IMR-90 (cell line): ENCODE measurements around the gene CPT1A. TPM values are rescaled to one million over a fixed set of nuclear protein-coding genes. Genes with fewer than 3 reads are reported as not detected.

Source experiments
- ATAC-seq: fragments of 200-7000 bp; cut with Tn5 transposase; 2 replicates; pipeline ENCODE4 v1.9.1; 2020; ENCODE audit warnings: low read depth, mild to moderate bottlenecking, moderate library complexity
- BruUV-seq: library from RNA; stranded (reverse); fragments of 400-500 nt; replicated peaks from 2 replicates; lab custom pipeline; 2021; lab: Mats Ljungman, UMichigan
- CTCF ChIA-PET: fragments of 300-600 bp; formaldehyde crosslinking; extraction: SDS; loops from one replicate; lab custom pipeline; 2021; ENCODE audit warnings: antibody characterized with exemption; lab: Yijun Ruan, JAX
- POLR2A ChIA-PET: fragments of 300-600 bp; sonication (Branson Sonifier 250); formaldehyde crosslinking; loops from one replicate; lab custom pipeline; 2022; ENCODE audit warnings: antibody characterized with exemption; ENCODE audit not compliant: unreplicated experiment; lab: Charles Lee
- DNase-seq: peaks from one replicate; pipeline ENCODE4 v3.0.0; 2013
- H2AFZ ChIP-seq: replicated peaks from 2 replicates; pipeline ENCODE3; 2013; ENCODE audit warnings: low read length, mild to moderate bottlenecking; ENCODE audit not compliant: poor library complexity
- H2AK5ac ChIP-seq: 2 replicates; pipeline ENCODE4 v1.6.1; 2013; ENCODE audit warnings: low read depth, low read length, inconsistent platforms
- H2AK9ac ChIP-seq: replicated peaks from 2 replicates; pipeline ENCODE3; 2013; ENCODE audit warnings: mild to moderate bottlenecking, low read depth, low read length, moderate library complexity; ENCODE audit not compliant: poor library complexity
- H2BK120ac ChIP-seq: 2 replicates; pipeline ENCODE4 v1.6.1; 2013; ENCODE audit warnings: low read depth, low read length, inconsistent platforms
- H2BK15ac ChIP-seq: 3 replicates; pipeline ENCODE4 v1.6.1; 2013; ENCODE audit warnings: low read depth, low read length, inconsistent platforms
- H2BK20ac ChIP-seq: 2 replicates; pipeline ENCODE4 v1.6.1; 2013; ENCODE audit warnings: low read depth, mild to moderate bottlenecking, inconsistent platforms, low read length, moderate library complexity
- H2BK5ac ChIP-seq: 2 replicates; pipeline ENCODE4 v1.6.1; 2013; ENCODE audit warnings: mild to moderate bottlenecking, low read depth, low read length, inconsistent platforms; ENCODE audit not compliant: poor library complexity, severe bottlenecking
- H3K14ac ChIP-seq: replicated peaks from 2 replicates; pipeline ENCODE4 v1.6.1; 2013; ENCODE audit warnings: low read depth, low read length, inconsistent platforms
- H3K18ac ChIP-seq: 2 replicates; pipeline ENCODE4 v1.6.1; 2013; ENCODE audit warnings: low read depth, low read length, control low read depth
- H3K23ac ChIP-seq: 2 replicates; pipeline ENCODE4 v1.6.1; 2013; ENCODE audit warnings: low read depth, low read length, inconsistent platforms
- H3K27ac ChIP-seq: 2 replicates; pipeline ENCODE4 v1.5.1; 2013; ENCODE audit warnings: mild to moderate bottlenecking, control low read depth, low read length; ENCODE audit not compliant: insufficient read depth
- H3K27me3 ChIP-seq: 2 replicates; pipeline ENCODE4 v1.6.1; 2013; ENCODE audit warnings: low read length; ENCODE audit not compliant: control insufficient read depth, insufficient read depth
- H3K36me3 ChIP-seq: 2 replicates; pipeline ENCODE4 v1.6.1; 2013; ENCODE audit warnings: low read length, mixed read lengths; ENCODE audit not compliant: control insufficient read depth, insufficient read depth
- H3K4ac ChIP-seq: 2 replicates; pipeline ENCODE4 v1.6.1; 2013; ENCODE audit warnings: low read depth, low read length, inconsistent platforms
- H3K4me1 ChIP-seq: 2 replicates; pipeline ENCODE4 v1.6.1; 2013; ENCODE audit warnings: low read length, mixed read lengths; ENCODE audit not compliant: control insufficient read depth, insufficient read depth
- H3K4me2 ChIP-seq: 2 replicates; pipeline ENCODE4 v1.6.1; 2013; ENCODE audit warnings: low read depth, mild to moderate bottlenecking, control low read depth, low read length, moderate library complexity
- H3K4me3 ChIP-seq: 2 replicates; pipeline ENCODE4 v1.5.1; 2013; ENCODE audit warnings: low read depth, mild to moderate bottlenecking, control low read depth, low read length, moderate library complexity; ENCODE audit not compliant: insufficient read depth
- H3K56ac ChIP-seq: 2 replicates; pipeline ENCODE4 v1.6.1; 2013; ENCODE audit warnings: low read length, inconsistent platforms; ENCODE audit not compliant: insufficient read depth; ENCODE audit errors: extremely low read depth
- H3K79me1 ChIP-seq, 2 experiments: 2 replicates each; pipeline ENCODE4 v1.6.1; 2013; ENCODE audit warnings: low read length in 2 of 2, inconsistent platforms in 1 of 2, low read depth in 1 of 2
- H3K9ac ChIP-seq: 2 replicates; pipeline ENCODE4 v1.6.1; 2013; ENCODE audit warnings: low read depth, low read length, control low read depth
- H3K9me1 ChIP-seq: 2 replicates; pipeline ENCODE4 v1.6.1; 2013; ENCODE audit warnings: low read length, inconsistent platforms; ENCODE audit not compliant: insufficient read depth
- H3K9me3 ChIP-seq: 2 replicates; pipeline ENCODE4 v1.6.1; 2013; ENCODE audit warnings: low read length; ENCODE audit not compliant: control insufficient read depth, insufficient read depth
- H4K20me1 ChIP-seq: 2 replicates; pipeline ENCODE4 v1.6.1; 2013; ENCODE audit warnings: low read length, inconsistent platforms; ENCODE audit not compliant: insufficient read depth
- H4K5ac ChIP-seq: 2 replicates; pipeline ENCODE4 v1.6.1; 2013; ENCODE audit warnings: mild to moderate bottlenecking, low read depth, low read length, control low read depth
- H4K8ac ChIP-seq, 2 experiments: 2 replicates each; pipeline ENCODE4 v1.6.1; 2013; ENCODE audit warnings: low read depth in 2 of 2, low read length in 2 of 2, control low read depth in 1 of 2, inconsistent platforms in 1 of 2
- H4K91ac ChIP-seq: 2 replicates; pipeline ENCODE4 v1.6.1; 2013; ENCODE audit warnings: low read depth, low read length, inconsistent platforms; ENCODE audit not compliant: insufficient read depth
- WGBS, 2 experiments: methylation state at CpG; one replicate each; pipeline versions ENCODE4 v1.1.5 to v1.1.7; 2013; ENCODE audit warnings: missing lambda C conversion rate in 2 of 2; ENCODE audit not compliant: insufficient read length in 1 of 2; ENCODE audit errors: extremely low coverage in 2 of 2; 5-methylcytosine and 5-hydroxymethylcytosine counted together
- dilution Hi-C: fragments of 300-500 bp; cut with HindIII; formaldehyde crosslinking; loops from one replicate; pipeline ENCODE4 v1.14.3; 2018; ENCODE audit warnings: low sequenced_read_pairs; ENCODE audit not compliant: unreplicated experiment
- in situ Hi-C: fragments of 300-500 bp; cut with MboI; formaldehyde crosslinking; loops from 3 replicates; pipeline ENCODE4 v1.14.3; 2019; ENCODE audit warnings: low sequenced_read_pairs, inconsistent platforms, mixed read lengths
- intact Hi-C: fragments of 100-400 bp; cut with micrococcal nuclease; formaldehyde crosslinking; loops from 2 replicates; pipeline ENCODE4 v1.10.0; 2022
- polyA plus RNA-seq, 3 experiments: library from polyadenylated mRNA; depleted of rRNA; stranded (reverse); fragments of >200 nt; gene quantifications; 2 replicates each; pipeline ENCODE4 v1.2.3, GENCODE V29; 2012; ENCODE audit warnings: low replicate concordance in 1 of 3
- total RNA-seq: library from RNA; depleted of rRNA; stranded (reverse); fragments of >200 nt; gene quantifications from 2 replicates; pipeline ENCODE4 v1.2.3, GENCODE V29; 2012
- TF ChIP-seq, protein P1 (sequence below): fragments of 150-350 bp; IDR thresholded peaks from 2 replicates; pipeline ENCODE4 v1.6.1; 2017; ENCODE audit warnings: mild to moderate bottlenecking, antibody characterized with exemption, low read length, low read depth

Gene CPT1A
- total and polyA plus RNA-seq, 2 of the 4 experiments (the other 2 are of a cell fraction), result 15.4 to 21.3 TPM

DNA sequence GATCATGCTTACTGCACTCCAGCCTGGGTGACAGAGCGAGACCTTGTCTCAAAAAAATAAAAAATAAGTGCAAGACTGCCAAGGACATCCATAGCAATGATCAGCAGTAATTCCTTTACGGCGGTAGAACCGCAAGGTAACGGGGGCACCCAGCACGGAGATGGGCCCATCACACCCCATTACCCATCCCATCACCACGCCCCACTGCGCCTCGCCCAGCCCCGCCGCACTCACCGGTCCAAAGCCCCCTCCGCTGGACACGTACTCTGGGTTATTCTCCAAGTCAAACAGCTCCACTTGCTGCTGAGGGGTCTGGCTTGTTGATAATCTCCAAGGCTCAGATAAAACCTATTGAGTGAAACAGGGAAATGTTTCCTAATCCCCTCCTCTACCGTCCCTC is 81.7 kb downstream of the CPT1A start:
- Histone ChIP-seq H3K14ac (no peak overlapping the region), H3K4me2 (no peak overlapping the region), H2BK15ac (no peak overlapping the region), H2AK5ac (no peak overlapping the region), H4K91ac (no peak overlapping the region), H3K36me3 (peaks cover 45% of the 10 kb centered on the region), H2BK20ac (no peak overlapping the region), H4K5ac (no peak overlapping the region), H2BK120ac (no peak overlapping the region), H3K23ac (no peak overlapping the region), H3K4me1 (no peaks in the 10 kb centered on the region), H3K9ac (no peak overlapping the region), H3K4me3 (no peak overlapping the region), H4K8ac (no peak overlapping the region), H2BK5ac (no peak overlapping the region), H3K79me1 (no peaks in the 10 kb centered on the region), H3K56ac (no peak overlapping the region), H3K18ac (no peak overlapping the region), H4K20me1 (no peaks in the 10 kb centered on the region), H3K27ac (no peak overlapping the region), H3K9me3 (no peaks in the 10 kb centered on the region), H2AFZ (no peak overlapping the region), H3K9me1 (peaks cover 5% of the 10 kb centered on the region), H3K27me3 (no peaks in the 10 kb centered on the region), H3K4ac (no peak overlapping the region), H2AK9ac (no peak overlapping the region)
- WGBS, 2 experiments, result 90% methylated on average over 2 of the region's 15 CpGs; no CpG with 5 or more reads in 1 of the 2 experiments
- no peak for ATAC-seq
- in situ Hi-C loops, result no loop called here
- intact Hi-C loops, result no loop called here
- no peak for DNase-seq
- TF ChIP-seq, protein P1, sequence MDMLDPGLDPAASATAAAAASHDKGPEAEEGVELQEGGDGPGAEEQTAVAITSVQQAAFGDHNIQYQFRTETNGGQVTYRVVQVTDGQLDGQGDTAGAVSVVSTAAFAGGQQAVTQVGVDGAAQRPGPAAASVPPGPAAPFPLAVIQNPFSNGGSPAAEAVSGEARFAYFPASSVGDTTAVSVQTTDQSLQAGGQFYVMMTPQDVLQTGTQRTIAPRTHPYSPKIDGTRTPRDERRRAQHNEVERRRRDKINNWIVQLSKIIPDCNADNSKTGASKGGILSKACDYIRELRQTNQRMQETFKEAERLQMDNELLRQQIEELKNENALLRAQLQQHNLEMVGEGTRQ, result no peak
- CTCF ChIA-PET, result no interaction called here
- dilution Hi-C loops, result no loop called here
- no TSS peak for BruUV-seq
- POLR2A ChIA-PET, result interaction anchor here (0.9 kb wide), 1 partner anchor 15 kb away, joined by 3 read pairs; no protein-coding TSS in a partner anchor
